ENCODE measurements around the gene ACTL8. TPM values are rescaled to one million over a fixed set of nuclear protein-coding genes. Genes with fewer than 3 reads are reported as not detected.

Gene ACTL8
- total RNA-seq, 1 donor from 2014 or later: not detected

GRCh38 chr1:17768651-17769241, 13.6 kb downstream of the ACTL8 start:
- intact Hi-C loops (cut with micrococcal nuclease): no loop called here

- intact Hi-C loops (cut with micrococcal nuclease): no loop called here
Measured at GRCh38 chr1:17770983-17771382, 15.8 kb downstream of the ACTL8 start.

GRCh38 chr1:17772615-17773212, 17.6 kb downstream of the ACTL8 start:
- intact Hi-C loops (cut with micrococcal nuclease): no loop called here

GRCh38 chr1:17773591-17774326, 18.6 kb downstream of the ACTL8 start:
- intact Hi-C loops (cut with micrococcal nuclease): no loop called here

GRCh38 chr1:17774452-17774851, 19.3 kb downstream of the ACTL8 start:
- intact Hi-C loops (cut with micrococcal nuclease): no loop called here

GRCh38 chr1:17775796-17776195, 20.7 kb downstream of the ACTL8 start:
- intact Hi-C loops (cut with micrococcal nuclease): no loop called here

- intact Hi-C loops (cut with micrococcal nuclease): no loop called here
Measured at GRCh38 chr1:17776426-17776825, 21.3 kb downstream of the ACTL8 start.

- intact Hi-C loops (cut with micrococcal nuclease): no loop called here
Measured at GRCh38 chr1:17777330-17777729, 22.2 kb downstream of the ACTL8 start.

- intact Hi-C loops (cut with micrococcal nuclease): no loop called here
Measured at GRCh38 chr1:17777818-17778217, 22.7 kb downstream of the ACTL8 start.

- intact Hi-C loops (cut with micrococcal nuclease): no loop called here
Measured at GRCh38 chr1:17780916-17781315, 25.8 kb downstream of the ACTL8 start.

- intact Hi-C loops (cut with micrococcal nuclease): no loop called here
Measured at GRCh38 chr1:17789926-17790325, 34.8 kb downstream of the ACTL8 start.

GRCh38 chr1:17790383-17791054, 35.4 kb downstream of the ACTL8 start:
- intact Hi-C loops (cut with micrococcal nuclease): no loop called here

GRCh38 chr1:17791055-17791390, 35.9 kb downstream of the ACTL8 start:
- intact Hi-C loops (cut with micrococcal nuclease): no loop called here

- intact Hi-C loops (cut with micrococcal nuclease): no loop called here
Measured at GRCh38 chr1:17791480-17791879, 36.3 kb downstream of the ACTL8 start.

- intact Hi-C loops (cut with micrococcal nuclease): no loop called here
Measured at GRCh38 chr1:17792421-17792820, 37.3 kb downstream of the ACTL8 start.

GRCh38 chr1:17795081-17795809, 40.1 kb downstream of the ACTL8 start:
- intact Hi-C loops (cut with micrococcal nuclease): no loop called here

GRCh38 chr1:17795836-17796645, 40.9 kb downstream of the ACTL8 start:
- intact Hi-C loops (cut with micrococcal nuclease): no loop called here

GRCh38 chr1:17797478-17797877, 42.3 kb downstream of the ACTL8 start:
- intact Hi-C loops (cut with micrococcal nuclease): no loop called here

- intact Hi-C loops (cut with micrococcal nuclease): no loop called here
Measured at GRCh38 chr1:17798011-17798410, 42.9 kb downstream of the ACTL8 start.

GRCh38 chr1:17798799-17799382, 43.8 kb downstream of the ACTL8 start:
- intact Hi-C loops (cut with micrococcal nuclease): no loop called here

Measured in T-helper 2 cell treated with Interferon-gamma antibody and Interleukin-4, amounts not matched to agents 100 ng/mL and 5 ng/mL, for 36 hours (primary cell).